NCI-H524 treated with DMSO at 0.1 percent for 48 hours (cell line): ENCODE results near the gene JUP.
A peak's percentile ranks its signal among the peaks of the same experiment; 100 is the strongest.

Experiments
- DNase-seq: peaks from one replicate; lab custom pipeline; 2025; lab: John Stamatoyannopoulos, UW

JUP gene

GRCh38 chr17:41758601-41759000 lies 27.9 kb downstream of the JUP start:
- no peak for DNase-seq

DNA sequence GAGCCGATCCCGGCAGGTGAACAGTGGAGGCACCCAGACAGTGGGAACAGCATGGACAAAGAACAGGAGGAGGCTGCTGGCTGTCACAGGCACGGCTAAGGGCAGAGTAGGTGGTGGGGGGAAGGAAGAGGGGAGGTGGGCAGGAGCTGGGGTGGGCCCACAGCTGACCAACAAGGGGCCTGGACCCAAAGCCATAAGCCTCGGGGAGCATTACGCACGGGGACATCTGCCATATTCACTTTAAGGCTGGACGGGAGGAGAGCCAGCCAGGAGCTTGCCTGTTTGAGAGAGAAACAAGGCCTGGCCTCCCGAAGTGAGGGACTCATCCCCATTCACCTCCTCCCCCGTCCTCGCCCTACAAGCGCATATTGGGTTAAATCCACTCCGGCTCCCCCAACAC lies 32.4 kb downstream of the JUP start:
- DNase-seq: no peak

DNA sequence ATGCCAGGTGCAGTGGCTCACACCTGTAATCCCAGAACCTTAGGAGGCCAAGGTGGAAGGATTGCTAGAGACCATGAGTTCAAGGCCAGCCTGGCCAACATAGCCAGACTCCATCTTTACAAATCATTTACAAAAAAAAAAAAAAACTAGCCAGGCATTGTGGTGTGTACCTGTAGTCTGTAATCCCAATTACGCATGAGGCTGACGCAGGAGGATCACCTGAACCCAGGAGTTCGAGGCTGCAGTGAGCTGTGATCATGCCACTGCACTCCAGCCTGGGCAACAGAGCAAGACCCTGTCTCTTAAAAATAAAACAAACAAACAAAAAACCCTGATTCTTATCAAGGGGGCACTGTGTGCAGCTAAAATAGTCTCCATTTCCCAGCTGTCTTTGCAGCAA lies 35.2 kb downstream of the JUP start:
- no peak for DNase-seq

DNA sequence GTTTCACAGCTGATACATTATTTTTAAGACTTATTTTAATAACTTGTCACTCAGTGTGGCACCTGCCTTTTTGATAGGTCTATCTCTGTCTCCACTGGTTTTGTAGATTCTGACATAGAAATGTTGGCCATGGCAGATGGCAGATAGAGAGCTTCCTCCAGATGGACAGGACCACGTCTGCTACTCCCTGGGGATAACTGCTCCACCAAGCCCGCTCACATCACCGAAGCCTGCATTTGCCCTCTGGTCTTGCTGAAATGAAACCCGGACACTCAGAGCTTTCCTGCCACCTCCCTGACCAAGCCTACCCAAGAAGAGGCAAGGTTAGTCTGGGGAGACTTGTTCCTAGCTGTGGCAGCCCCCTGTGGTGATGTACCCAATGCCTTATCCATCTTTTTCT lies 35.6 kb downstream of the JUP start:
- DNase-seq: peak; percentile 67

DNA sequence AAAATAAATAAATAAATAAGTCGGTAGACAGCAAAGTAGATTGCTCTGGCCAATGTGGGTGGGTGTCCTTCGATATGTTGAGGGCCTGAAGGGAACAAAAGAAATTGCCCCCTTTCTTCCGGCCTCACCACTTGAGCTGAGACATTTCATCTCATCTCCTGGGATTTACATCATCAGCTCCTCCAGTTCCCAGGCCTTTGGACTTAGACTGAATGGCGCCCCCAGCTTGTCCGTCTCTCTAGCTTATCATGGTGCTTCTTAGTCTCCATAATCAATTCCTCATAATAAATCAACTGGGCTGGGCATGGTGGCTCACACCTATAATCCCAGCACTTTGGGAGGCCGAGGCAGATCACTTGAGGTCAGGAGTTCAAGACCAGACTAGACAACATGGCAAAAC lies 38.2 kb downstream of the JUP start:
- DNase-seq: no peak

GRCh38 chr17:41741709-41742108 lies 44.8 kb downstream of the JUP start:
- no peak for DNase-seq

DNA sequence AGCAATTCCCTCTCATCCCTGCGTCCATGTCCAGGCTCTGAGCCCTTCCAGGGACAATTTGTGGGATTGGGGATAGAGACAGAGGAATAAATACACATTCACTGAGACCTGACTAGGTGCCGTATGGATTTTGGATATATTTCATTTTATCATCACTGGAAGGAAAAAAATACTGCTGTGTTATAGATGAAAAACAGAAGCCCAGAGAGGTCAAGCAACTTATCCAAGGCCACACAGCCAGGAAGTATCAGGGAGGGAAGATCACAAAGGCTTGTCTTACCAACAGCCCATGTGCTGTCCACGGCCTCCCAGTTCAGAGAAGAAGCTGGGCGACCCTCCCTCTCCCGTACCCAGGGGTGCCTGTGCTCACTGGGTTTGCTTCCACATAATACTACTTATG lies 46.0 kb downstream of the JUP start:
- no peak for DNase-seq

- no peak for DNase-seq
Measured at GRCh38 chr17:41739661-41740352, 46.7 kb downstream of the JUP start.

DNA sequence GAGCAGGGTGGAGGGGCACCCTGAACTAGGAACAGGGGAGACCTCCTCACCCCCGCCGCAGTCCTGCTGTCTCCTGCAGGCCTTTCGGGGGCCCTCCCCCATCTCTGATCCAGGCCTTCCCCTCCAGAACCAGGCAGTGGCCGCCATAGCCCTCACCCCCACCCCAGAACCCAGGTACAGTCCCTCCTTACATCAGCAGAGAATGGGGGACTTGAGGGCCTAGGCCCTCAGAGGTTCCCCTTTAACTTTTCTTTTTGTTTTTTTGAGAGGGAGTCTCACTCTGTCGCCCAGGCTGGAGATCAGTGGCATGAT lies 47.8 kb downstream of the JUP start:
- no peak for DNase-seq

DNA sequence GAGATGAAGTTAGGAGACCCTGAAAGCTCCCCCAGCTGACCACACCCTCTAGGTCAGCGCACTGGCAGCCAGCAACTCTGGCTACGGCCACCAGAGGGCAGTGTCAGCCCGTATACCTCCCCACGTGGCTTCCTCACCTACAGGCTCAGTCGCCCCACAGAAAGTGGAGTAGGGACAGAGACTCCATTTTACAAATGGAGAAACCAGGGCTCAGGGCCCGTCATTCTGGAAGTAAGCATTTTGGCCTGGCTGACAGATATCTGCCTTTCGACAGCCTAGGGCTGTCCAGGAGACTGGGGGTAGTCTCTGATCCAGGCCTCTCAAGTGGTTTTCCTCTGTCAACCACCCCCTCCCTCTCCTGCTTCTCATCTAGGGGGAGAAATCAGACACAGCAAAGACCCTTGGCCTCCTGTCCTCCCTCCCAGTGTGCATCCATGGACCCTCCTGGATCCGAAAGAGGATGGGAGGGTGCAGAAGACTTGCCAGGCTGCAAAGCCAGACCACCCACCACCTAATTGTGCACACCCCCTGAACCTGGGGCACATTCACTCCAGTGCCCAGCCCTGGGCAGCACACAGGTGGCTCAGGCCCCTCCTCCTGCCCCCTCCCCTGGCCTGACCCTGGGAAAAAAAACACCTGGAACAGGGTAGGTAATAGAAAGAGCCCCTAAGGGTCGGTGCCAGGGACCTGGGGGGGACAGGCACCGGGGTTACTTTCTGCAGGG lies 48.3 kb downstream of the JUP start:
- no peak for DNase-seq

- no peak for DNase-seq
Measured at GRCh38 chr17:41737680-41738023, 48.9 kb downstream of the JUP start.

GRCh38 chr17:41736983-41737679 lies 49.4 kb downstream of the JUP start:
- DNase-seq: no peak

DNA sequence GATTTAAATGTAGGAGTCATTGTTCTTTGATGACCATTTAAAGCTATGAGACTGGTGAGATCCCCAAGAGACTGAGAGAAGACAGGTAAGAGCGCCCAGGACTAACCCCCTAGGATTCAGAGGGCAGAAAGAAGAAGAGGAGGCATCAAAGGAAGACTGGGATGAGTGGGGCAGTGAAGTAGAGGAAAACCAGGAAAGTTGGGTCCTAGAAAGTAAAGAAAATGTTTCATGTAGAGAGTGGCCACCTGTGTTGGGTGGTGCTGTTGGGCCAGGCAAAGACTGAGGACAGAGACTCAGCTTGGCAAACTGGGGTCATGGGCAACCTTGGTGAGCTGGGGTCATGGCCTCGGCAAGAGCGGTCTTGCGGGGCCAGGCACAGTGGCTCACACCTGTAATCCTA lies 50.8 kb downstream of the JUP start:
- no peak for DNase-seq

GRCh38 chr17:41734949-41735313 lies 51.6 kb downstream of the JUP start:
- DNase-seq: no peak

- DNase-seq: no peak
Measured at GRCh38 chr17:41734139-41734948, 52.2 kb downstream of the JUP start, which contains the start of gene HAP1. TSS of gene HAP1 (minus strand) at chr17:41734643. CDS start at chr17:41734634, 9 bp downstream.

DNA sequence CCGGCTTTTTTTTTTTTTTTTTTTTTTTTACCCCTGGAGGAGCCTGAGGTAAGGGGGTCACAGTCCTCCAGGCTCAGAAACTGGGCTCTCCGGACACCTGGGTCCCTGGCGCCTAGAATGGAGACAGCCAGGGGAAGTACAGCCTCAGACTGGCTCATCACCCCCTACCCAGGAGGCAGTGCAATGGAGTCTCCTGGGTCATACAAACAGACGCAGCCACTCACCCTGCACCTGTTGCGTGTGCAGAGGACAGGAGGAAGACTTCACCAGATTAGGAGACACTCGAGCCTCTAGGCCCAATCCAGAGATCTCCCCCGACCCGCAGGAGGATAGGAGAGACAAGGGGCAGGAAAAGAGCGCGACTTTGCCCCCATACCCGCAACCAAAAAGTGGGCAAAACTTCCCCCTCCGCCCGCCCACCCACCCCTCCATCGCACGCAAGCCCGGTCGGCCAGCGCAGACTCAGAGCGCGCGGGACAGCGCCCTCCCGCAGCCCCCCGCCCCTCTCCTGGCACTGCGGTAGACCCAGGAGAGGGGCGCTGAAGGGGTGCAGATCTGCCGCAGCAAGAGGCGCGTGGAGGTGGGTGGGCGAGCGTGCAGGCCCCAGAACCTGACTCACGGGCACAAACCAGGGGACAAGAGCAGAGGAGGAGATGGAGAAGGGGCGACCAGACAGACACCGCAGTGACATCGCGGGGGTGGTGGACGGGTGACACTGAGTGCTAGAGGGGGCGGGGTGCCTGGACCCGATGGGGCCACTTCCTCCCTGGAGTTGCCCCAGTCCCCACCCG lies 53.0 kb downstream of the JUP start:
- DNase-seq: no peak

GRCh38 chr17:41731836-41732235 lies 54.7 kb downstream of the JUP start:
- no peak for DNase-seq

GRCh38 chr17:41730479-41730878 lies 56.0 kb downstream of the JUP start:
- no peak for DNase-seq

DNA sequence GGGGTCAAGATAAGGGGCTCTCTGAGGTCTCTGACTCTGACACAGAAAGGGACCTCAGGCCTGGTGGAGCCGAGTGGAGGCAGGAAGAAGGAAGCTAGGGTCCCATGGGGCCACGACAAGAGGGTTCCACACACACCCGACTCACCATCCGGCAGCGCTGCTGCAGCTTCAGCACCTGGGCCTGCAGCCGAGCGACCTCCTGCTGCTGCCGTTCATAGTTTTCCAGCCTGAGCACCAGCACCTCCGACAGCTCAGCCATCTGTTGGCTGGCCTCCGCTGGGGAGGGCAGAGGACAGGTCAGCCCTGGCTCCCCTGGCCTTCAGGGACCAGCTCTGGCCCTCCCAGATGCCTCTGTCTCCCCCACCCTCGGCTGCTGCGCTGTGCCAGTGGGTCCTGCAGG lies 58.5 kb downstream of the JUP start:
- no peak for DNase-seq

- no peak for DNase-seq
Measured at GRCh38 chr17:41725134-41725533, 61.4 kb downstream of the JUP start.

- DNase-seq: no peak
Measured at GRCh38 chr17:41724476-41725050, 61.9 kb downstream of the JUP start.
